Cardiac muscle cell (in vitro differentiated cells and primary cell): Measurements from ENCODE around the gene ADGRG3. TPM values are rescaled to one million over a fixed set of nuclear protein-coding genes. Genes with fewer than 3 reads are reported as not detected.

ENCODE experiments used
- DNase-seq, 2 donors: peaks; one replicate each; pipeline versions ENCODE4 v3.0.0 to v3.0.0-alpha.2; 2010 to 2017; ENCODE audit warnings: low read depth in 1 of 2, low spot score in 1 of 2
- H3K27ac ChIP-seq: fragments of 200-600 bp; sonication (generic); 2 replicates; pipeline ENCODE4 v1.5.1; 2016
- H3K27me3 ChIP-seq: fragments of 200-600 bp; sonication (generic); 2 replicates; pipeline ENCODE4 v1.6.0; 2016; ENCODE audit warnings: control low read depth
- H3K36me3 ChIP-seq: fragments of 200-600 bp; sonication (generic); 2 replicates; pipeline ENCODE4 v1.5.1; 2016; ENCODE audit warnings: control low read depth
- H3K4me1 ChIP-seq: fragments of 200-600 bp; sonication (generic); 2 replicates; pipeline ENCODE4 v1.8.1; 2017; ENCODE audit warnings: low read depth, mild to moderate bottlenecking, mixed run types
- H3K4me3 ChIP-seq: fragments of 200-600 bp; sonication (generic); 2 replicates; pipeline ENCODE4 v1.5.1; 2016; ENCODE audit warnings: mild to moderate bottlenecking
- H3K9me3 ChIP-seq: fragments of 200-600 bp; sonication (generic); 2 replicates; pipeline ENCODE4 v1.5.1; 2017; ENCODE audit warnings: low read depth, mild to moderate bottlenecking, control low read depth
- polyA plus RNA-seq: library from polyadenylated mRNA; unstranded; fragments of >200 nt; fragmentation: Nextera tagmentation; extraction: Ambion mirVana; gene quantifications from 2 replicates; pipeline ENCODE4 v1.2.1, GENCODE V29; 2016
- total RNA-seq: library from RNA; depleted of rRNA; stranded (reverse); fragments of >200 nt; gene quantifications from 2 replicates; pipeline ENCODE4 v1.2.3, GENCODE V29; 2016
- TF ChIP-seq, protein P1 (sequence below): IDR thresholded peaks from 2 replicates; pipeline ENCODE4 v1.5.1; 2012; ENCODE audit warnings: low read depth, mild to moderate bottlenecking, low read length

Gene ADGRG3
- total and polyA plus RNA-seq, 2 experiments from 2014 or later = not detected

DNA sequence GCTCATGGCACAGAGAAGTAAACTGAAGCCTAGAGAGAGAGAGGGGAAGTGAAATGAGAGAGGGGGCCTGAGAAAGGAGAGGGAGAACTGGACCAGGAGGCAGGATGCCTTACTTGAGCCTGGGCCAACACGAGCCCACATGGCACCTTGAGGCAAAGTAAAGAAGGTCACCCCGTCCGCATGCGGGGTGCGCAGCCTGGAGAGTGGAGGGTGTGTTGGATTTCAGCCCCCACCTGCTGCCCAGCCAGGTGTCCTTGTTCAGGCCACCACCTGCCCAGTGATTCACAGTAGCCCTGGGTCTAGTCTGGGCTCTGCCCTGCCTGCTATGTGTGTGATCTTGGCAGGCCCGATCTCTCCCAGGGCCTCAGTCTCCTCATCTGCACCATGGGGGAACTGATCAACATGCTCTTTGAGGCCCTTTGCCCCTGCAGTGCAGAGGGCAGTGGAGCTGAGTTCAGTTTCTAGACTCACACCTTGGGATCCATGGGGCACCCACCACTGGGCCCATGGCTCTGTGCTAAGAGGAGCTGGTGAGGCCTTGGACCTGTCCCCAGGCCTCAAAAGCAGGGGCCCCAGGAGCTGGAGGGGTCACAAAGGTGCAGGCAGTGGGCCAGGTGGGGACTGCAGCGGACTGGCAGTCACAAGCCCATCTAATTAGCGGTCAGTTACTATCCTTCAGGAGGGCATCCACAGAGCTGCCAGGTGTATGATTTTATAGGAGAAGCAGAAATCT lies 16.7 kb downstream of the ADGRG3 start:
- TF ChIP-seq, protein P1, sequence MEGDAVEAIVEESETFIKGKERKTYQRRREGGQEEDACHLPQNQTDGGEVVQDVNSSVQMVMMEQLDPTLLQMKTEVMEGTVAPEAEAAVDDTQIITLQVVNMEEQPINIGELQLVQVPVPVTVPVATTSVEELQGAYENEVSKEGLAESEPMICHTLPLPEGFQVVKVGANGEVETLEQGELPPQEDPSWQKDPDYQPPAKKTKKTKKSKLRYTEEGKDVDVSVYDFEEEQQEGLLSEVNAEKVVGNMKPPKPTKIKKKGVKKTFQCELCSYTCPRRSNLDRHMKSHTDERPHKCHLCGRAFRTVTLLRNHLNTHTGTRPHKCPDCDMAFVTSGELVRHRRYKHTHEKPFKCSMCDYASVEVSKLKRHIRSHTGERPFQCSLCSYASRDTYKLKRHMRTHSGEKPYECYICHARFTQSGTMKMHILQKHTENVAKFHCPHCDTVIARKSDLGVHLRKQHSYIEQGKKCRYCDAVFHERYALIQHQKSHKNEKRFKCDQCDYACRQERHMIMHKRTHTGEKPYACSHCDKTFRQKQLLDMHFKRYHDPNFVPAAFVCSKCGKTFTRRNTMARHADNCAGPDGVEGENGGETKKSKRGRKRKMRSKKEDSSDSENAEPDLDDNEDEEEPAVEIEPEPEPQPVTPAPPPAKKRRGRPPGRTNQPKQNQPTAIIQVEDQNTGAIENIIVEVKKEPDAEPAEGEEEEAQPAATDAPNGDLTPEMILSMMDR = no peak
- H3K27ac ChIP-seq = no peak overlapping the region
- no peak overlapping the region for H3K4me3 ChIP-seq
- H3K4me1 ChIP-seq = peaks cover 14% of the 10 kb centered on the region
- H3K27me3 ChIP-seq = no peaks in the 10 kb centered on the region
- H3K36me3 ChIP-seq = no peaks in the 10 kb centered on the region
- DNase-seq = no peak
- no peaks in the 10 kb centered on the region for H3K9me3 ChIP-seq

DNA sequence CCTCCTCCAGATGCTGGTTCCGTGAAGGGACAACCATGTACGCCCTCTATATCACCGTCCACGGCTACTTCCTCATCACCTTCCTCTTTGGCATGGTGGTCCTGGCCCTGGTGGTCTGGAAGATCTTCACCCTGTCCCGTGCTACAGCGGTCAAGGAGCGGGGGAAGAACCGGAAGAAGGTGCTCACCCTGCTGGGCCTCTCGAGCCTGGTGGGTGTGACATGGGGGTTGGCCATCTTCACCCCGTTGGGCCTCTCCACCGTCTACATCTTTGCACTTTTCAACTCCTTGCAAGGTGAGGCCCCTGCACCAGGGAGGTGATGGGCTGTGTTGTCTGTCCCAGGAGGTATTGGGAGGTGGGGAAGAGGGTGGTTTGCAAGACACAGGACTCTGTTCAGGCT lies 17.5 kb downstream of the ADGRG3 start:
- DNase-seq = no peak
- no peaks in the 10 kb centered on the region for H3K27me3 ChIP-seq
- H3K4me3 ChIP-seq = no peak overlapping the region
- peaks cover 16% of the 10 kb centered on the region for H3K4me1 ChIP-seq
- H3K27ac ChIP-seq = no peak overlapping the region
- H3K9me3 ChIP-seq = no peaks in the 10 kb centered on the region
- no peaks in the 10 kb centered on the region for H3K36me3 ChIP-seq
- TF ChIP-seq, protein P1 = no peak

DNA sequence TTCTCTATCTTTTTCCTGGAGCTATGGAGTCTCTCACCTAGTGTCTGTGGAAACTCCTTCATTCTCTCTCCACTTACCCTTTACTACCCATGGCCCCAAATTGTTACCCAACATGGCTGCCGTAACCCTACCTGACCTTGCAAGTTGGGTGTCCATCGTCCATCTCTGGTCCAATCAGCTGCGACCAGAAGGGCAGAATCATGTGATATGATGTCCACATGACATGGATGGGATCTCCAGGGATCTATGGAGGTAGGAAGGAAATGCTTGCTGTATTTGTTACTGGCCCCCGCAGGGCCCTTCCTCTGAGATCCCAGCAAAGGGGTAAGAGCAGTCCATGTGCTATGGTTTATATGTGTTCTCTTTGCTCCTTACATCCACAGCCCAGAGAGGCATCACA lies 18.5 kb downstream of the ADGRG3 start:
- H3K27ac ChIP-seq = no peak overlapping the region
- no peaks in the 10 kb centered on the region for H3K27me3 ChIP-seq
- H3K4me3 ChIP-seq = no peak overlapping the region
- DNase-seq = no peak
- TF ChIP-seq, protein P1 = no peak
- no peaks in the 10 kb centered on the region for H3K36me3 ChIP-seq
- peaks cover 16% of the 10 kb centered on the region for H3K4me1 ChIP-seq
- no peaks in the 10 kb centered on the region for H3K9me3 ChIP-seq

DNA sequence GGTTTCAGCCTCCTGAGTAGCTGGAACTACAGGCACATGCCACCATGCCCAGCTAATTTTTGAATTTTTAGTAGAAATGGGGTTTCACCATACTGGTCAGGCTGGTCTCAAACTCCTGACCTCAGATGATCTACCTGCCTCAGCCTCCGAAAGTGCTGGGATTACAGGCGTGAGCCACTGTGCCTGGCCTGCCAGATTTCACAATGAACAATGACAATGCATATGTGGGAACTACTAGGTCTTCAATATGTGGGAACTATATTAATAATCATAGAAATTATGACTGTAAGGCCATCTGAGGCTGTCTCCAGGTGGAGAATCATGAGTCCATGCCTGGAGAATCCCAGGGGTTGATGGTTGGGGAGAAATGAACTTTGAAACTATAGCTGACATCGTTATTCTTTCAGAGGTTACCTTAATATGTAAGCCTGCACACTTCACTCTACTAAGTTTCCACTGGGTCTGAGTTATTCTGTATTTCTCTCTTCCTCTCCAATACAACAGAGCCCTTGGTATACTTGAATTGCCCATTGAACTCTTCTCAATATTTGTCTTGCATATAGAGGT lies 19.3 kb downstream of the ADGRG3 start:
- DNase-seq = no peak
- TF ChIP-seq, protein P1 = no peak
- Histone ChIP-seq H3K9me3 (no peaks in the 10 kb centered on the region), H3K27me3 (no peaks in the 10 kb centered on the region), H3K4me3 (no peak overlapping the region), H3K36me3 (no peaks in the 10 kb centered on the region), H3K4me1 (peaks cover 16% of the 10 kb centered on the region), H3K27ac (no peak overlapping the region)

DNA sequence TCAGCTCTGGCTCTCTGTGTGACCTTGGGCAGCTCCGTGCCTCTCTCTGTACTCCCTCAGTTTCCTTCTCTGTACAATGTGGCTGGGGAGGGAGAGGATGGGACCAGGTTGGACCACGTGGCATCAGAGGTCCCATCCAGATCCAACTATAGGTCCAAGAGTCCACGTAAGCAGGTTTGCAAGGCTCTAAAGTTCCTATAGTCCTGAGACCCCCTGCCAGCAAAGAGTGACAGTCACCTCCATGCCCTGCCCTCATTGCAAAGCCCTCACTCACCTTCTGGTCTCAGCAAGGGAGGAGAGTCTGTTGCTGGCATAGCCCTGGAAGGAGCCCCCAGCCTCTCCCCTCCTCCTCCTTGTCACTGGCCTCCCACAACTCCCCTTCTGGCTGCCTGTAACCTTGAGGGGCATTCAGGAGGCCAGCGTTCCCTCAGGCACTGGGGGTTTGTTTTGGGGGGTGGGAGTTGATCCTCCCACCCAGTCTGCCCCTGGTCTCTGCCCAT lies 20.4 kb downstream of the ADGRG3 start:
- peaks cover 16% of the 10 kb centered on the region for H3K4me1 ChIP-seq
- no peaks in the 10 kb centered on the region for H3K36me3 ChIP-seq
- DNase-seq = no peak
- no peaks in the 10 kb centered on the region for H3K9me3 ChIP-seq
- H3K27me3 ChIP-seq = no peaks in the 10 kb centered on the region
- H3K27ac ChIP-seq = no peak overlapping the region
- H3K4me3 ChIP-seq = no peak overlapping the region
- TF ChIP-seq, protein P1 = no peak
